Stimulated activated CD8-positive, alpha-beta memory T cell treated with anti-CD3 and anti-CD28 coated beads, Interleukin-7, amount 100 ng/mL, for 1 hour (primary cell): ENCODE data around the gene GPR25.
A peak's percentile ranks its signal among the peaks of the same experiment; 100 is the strongest.

Source experiments
- DNase-seq, 2 donors: peaks; one replicate each; pipeline ENCODE4 v3.0.0-alpha.2; 2020; ENCODE audit warnings: low read depth in 2 of 2

The GPR25 gene

DNA sequence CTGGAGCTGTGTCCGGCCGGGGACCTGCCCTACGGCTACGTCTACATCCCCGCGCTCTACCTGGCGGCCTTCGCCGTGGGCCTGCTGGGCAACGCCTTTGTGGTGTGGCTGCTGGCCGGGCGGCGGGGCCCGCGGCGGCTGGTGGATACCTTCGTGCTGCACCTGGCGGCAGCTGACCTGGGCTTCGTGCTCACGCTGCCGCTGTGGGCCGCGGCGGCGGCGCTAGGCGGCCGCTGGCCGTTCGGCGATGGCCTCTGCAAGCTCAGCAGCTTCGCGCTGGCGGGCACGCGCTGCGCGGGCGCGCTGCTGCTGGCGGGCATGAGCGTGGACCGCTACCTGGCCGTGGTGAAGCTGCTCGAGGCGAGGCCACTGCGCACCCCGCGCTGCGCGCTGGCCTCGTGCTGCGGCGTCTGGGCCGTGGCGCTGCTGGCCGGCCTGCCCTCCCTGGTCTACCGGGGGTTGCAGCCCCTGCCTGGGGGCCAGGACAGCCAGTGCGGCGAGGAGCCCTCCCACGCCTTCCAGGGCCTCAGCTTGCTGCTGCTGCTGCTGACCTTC, 412 bp downstream of the GPR25 start:
- DNase-seq: no peak

DNA sequence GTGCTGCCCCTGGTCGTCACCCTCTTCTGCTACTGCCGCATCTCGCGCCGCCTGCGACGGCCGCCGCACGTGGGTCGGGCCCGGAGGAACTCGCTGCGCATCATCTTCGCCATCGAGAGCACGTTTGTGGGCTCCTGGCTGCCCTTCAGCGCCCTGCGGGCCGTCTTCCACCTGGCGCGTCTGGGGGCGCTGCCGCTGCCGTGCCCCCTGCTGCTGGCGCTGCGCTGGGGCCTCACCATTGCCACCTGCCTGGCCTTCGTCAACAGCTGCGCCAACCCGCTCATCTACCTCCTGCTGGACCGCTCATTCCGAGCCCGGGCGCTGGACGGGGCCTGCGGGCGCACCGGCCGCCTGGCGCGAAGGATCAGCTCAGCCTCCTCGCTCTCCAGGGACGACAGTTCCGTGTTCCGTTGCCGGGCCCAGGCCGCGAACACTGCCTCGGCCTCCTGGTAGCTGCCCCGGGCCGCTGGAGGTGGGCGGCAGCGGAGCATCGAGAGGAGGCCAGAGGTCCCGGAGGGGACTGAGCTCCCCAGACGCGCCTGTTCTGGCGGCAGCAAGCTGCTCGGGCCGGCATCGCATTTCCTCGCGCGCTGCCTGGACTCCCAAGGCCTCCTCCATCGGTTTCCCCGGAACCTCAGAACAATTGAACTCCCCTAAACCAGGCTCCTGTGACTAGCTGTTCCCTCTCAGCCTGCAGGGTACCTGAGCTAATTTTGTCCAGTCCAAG, 1.1 kb downstream of the GPR25 start:
- no peak for DNase-seq

DNA sequence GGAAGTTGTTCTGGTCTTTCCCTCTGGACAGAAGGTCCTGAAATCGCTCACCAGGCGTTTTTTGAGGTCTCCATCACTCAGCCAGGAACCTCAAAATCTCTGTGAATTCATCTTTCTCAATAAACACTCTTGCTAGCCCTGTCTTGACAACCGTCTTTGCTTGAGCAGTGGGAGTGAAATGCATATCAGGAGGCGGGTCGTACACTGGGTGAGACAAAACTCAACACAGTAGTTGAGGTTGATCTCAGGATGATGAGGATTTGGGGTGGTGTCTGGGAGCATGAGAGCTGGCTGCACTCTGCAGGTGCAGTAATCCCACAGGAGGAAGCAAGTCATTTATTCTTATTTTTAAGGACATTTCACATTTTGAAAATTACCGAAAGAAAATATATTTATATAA, 1.9 kb downstream of the GPR25 start:
- DNase-seq: no peak

DNA sequence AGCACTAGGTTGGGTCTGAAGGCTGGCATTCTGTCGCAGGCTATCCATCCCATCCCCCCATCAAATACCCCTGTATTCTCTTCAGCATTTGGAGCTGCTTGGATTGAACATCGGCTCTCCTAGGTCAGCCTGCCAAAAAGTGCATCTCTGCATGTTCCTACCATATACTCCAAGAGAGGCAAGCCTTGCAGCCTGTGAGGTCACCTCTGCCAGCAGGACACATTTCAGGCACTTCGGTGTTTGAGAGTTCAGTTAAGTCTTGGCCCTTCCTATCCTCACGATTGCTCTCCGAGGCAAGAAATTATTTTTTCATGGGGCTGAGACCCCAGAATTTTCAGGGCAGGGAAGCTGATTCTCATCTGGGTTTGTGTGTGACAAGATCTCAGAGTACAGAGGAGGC, 2.6 kb downstream of the GPR25 start:
- DNase-seq: no peak

DNA sequence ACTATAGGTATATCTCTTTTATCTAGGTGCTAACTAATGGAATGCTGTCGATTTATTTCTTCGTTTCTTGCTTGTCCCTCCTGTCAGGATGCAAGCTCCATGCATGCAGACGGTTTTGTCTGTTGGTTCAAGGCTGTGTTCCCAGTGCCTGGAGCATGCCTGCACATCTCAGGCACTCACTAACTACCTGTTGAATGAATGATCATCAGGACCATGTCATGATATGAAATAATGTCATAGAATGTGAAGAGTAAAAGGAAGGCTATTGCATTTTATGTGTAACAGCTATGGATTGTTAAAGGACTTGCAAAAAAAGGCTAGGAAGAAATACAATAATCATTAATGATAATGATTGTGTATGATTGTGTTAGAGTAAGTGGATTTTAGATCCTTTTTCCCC, 4.2 kb downstream of the GPR25 start:
- DNase-seq: no peak

DNA sequence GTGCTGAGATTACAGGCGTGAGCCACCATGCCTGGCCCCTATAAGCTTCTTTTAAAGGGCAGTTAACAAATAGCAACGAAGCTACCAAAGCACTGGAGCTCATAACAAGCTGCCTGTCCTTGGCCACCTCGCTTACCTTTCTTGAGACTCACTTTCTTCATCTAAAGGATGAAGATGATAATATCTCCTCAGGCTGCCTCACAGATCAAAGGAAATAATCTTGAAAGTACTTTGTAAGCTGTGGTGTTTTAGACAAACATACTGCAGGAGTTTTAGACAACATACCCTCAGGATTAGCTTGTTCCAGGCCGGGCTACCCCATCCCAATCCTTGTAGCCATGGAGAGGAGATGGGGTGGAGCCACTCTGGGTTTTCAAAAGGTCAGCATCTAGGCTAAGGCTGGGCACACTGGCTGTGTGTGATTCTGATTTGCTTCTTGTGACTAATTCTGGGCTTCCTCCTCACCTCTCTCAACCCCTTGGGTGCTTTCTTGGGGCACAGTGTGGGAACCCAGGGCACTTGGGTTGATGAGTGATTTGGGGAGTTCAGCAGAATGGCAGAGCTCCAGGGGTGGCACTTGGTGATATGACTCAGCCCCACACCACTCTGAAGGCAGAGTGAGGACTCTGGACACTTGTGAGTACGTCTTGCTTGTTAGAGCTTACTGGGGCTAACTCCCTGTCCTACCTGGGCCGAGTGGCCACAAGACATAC, 5.2 kb downstream of the GPR25 start:
- no peak for DNase-seq

DNA sequence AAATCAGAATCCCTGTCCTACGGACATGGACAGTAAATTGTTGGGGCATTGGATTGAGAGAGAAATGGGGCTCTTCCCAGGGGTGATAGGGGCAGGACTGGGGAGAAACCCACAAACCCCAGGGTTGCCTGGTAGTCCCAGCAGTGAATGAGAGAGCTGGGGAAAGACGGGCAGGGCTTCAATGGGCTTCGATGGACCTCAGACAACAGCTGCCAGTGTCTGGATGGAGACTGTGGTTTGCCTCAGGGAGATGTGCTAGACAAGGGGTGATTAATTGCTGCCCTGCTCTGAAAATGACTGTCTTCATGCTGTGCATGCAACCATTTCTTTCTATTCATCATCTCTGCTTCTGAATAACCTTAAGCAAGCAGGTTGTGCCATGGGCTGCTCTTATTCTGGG, 7.4 kb downstream of the GPR25 start:
- DNase-seq: no peak

DNA sequence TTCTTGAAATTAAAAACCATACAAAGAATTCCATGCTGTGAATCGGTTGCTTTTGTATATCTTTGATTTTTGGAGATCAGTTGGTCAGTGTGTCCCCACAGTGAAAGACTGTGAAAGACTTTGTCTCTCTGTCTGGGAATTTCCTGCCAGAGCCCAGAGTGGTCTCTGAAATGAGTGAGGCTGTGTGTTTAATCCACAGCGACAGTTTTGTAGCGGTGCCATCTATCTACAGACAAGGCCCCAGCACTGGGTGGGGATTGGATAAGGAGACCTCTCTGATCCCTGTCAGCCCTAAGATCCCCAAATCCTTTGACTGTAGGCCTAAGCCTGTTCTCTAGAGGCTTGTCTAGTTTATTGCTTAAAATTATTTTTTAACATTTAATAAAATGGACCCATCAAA, 10.3 kb downstream of the GPR25 start:
- no peak for DNase-seq

DNA sequence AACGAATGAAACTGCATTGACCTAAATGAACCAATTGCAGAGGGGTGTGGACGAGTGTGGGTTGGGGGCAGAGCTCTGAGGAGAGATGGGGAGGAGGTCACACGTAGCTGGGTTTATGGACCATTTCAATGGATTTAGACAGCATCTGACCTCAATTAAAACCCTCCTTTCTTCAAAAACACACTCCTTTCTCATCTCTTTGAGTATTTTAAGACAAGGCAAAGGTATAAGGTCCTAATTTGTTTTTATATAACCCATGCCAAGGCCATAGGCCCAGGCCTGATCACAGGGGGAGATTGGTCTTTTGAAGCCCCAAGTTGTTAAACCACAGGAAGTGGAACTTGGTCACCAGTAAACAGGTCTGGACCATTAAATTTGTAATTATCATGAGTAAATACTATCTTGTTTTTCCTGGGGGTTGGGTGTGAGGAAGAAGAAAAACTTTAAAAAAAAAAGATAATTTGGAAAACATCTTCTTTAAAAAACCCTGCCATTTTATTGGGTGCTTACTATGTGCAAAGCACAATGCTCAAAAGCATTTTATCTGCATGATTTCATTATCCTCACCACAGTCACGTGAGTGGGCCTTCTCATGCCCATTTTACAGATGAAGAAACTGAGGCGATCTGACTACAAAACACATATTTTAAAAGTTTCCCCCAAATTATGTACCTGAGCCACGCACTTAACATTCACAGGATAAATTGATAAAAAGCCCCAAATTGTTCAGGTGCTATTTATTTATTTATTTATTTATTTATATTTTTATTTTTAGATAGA, 13.0 kb downstream of the GPR25 start:
- no peak for DNase-seq

DNA sequence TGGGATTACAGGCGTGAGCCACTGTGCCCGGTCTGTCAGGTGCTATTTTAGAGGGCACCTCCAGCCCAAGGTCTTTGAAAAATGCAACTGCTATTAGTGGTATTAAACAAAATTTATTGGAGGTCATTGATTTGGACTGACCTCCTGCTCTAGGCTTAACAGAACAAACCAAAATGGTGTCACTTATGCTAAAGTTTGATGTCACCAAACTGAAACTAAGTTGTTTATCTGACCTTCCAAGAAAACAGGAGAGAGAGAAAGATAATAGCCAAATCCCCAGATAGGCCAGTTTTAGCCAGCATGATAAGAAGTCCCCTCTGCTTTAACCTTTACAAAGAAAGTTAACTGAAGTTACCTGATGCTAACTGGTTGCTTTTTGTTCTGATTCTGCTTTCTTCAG, 13.8 kb downstream of the GPR25 start:
- DNase-seq: no peak

DNA sequence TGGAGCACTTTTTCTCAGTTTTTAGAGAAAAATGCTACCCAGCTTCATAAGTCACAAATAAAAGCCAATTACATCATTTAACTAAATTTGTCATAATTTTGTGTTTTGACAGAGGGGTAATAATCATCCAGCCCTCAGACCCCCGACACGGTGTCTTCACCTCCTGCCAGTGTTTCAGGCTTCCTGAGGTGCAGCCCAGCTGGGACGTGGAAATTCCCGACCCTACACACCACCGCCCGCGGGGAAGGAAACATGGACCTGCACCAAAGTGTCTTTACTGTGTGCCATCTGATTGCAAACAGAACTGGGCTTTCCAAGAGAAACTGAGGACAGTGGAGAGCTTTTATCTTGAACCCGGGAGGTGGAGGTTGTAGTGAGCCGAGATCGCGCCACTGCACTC, 14.3 kb downstream of the GPR25 start:
- DNase-seq: no peak

DNA sequence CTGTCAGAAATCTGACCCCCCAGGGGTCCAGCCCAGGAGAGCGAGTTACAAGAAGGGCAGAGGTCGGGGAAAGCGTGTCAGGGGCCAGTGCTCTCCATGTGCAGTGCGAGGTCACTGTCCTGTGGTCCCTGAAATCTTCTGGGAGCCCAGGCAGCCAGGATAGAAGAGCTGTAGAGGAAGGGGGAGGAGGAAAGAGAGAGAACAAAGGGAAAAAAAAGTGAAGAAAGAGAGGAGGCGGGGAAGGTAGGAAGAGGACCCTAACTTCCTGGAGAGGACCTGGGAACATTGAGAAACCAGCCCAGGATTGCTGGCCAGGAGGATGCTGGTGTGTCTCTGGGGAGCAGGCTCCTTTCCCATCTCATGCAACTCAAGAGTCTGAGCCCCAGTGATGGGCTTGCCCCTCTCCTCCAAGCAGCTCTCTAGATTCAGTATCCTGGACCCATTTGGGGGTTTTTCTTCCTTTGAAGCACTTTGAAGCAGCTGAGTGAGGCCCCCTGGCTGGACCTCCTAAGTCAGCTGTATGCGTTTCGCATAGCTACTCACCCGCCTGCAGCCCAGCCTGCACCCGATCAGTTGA, 15.1 kb downstream of the GPR25 start:
- DNase-seq: no peak

DNA sequence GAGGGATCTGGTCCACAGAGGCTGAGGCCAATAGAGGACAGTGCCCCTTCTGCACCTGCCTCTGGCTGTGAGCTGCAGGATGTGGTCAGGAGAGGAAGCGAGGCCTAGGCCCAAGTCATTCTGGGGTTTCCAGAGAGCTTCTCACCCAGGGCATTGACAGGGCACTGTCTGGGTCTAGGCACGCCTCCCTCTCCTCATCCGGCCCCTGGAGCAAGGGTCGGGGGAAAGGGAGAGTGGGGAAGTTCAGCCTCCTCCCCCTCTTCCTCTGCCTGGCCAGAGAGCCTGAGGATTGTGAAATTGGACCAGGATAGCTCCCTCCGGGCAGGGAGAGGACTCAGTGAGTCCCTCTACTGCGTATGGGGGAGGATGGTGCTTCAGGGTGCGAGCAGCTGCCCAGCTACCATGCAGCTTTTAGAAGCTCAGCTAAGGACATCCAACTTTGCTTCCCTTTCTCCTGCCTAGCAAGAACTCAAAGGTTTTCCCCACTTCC, 15.6 kb downstream of the GPR25 start:
- DNase-seq: peak; percentile 23 to 47

DNA sequence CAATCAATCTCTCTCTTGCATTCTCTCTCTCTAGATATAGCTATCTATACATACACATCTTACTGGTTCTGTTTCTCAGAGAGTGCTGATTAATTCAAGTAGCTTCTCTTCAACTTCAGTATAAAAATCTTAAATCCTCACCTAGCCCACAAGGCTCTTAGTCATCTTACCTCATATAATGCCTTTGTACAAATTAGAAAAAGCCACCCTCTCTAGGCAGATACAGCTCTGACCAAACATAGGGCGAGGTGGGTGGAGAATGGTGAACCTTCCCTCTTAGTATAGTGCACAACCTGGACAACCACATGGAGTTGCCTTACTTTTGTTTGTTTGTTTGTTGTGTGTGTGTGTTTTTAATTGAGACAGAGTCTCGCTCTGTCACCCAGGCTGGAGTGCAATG, 16.8 kb downstream of the GPR25 start:
- DNase-seq: no peak

DNA sequence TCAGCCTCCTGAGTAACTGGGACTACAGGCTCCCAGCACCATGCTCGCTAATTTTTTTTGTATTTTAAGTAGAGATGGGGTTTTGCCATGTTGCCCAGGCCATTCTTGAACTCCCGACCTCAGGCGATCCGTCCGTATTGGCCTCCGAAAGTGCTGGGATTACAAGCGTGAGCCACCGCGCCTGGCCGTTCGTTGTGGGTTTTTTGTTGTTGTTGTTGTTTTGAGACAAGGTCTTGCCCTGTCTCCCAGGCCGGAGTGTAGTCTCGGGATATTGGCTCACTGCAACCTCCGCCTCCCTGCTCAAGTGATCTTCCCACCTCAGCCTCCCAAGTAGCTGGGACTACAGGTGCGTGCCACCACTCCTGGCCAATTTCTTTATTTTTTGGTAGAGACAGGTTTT, 17.2 kb downstream of the GPR25 start:
- DNase-seq: no peak

DNA sequence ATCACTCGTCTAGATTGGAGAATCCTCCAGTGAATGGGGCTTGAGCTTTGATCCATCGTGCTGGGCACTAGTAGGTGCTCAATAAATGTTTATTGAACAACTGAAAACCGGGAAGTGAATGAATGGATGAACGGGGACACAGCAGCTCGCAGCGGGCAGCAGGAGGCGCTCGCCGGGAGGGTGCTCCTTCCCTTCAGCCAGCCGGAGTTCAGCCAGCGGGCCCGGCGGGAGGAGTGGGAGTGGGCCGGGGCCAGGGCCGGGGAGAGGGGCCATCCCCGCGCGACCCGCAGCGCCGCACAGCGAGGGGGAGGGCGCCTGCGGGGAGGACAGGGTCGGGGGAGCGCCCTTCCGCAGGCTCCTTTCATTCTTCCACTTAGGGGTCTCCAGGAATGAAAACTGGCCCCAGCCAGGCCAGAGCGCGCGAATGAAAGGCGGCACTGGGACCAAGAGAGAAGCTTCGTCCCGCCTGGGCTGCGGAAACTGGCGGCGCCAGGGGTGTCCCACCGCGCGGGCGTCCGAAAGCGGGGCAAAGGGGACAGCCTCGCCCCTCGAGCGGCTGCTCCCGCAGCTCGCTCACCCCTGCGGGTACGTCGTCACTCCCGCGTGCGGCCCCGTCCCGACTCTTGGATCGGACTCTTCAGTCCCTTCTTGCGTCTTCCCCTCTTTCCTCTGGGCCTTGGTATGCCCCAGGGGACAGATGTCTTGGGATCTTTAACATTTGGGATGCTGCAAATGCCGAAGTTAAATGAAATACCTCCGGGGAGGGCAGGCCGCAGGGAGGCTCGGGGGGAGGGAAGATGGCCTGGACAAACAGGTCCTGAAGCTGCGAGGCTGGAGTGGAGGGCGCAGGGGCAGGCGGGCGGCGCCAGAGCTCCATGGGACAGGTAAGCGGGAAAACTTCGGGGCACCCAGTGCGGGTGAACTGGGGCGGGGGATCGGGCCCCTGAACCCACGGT, 18.3 kb downstream of the GPR25 start:
- DNase-seq: no peak

DNA sequence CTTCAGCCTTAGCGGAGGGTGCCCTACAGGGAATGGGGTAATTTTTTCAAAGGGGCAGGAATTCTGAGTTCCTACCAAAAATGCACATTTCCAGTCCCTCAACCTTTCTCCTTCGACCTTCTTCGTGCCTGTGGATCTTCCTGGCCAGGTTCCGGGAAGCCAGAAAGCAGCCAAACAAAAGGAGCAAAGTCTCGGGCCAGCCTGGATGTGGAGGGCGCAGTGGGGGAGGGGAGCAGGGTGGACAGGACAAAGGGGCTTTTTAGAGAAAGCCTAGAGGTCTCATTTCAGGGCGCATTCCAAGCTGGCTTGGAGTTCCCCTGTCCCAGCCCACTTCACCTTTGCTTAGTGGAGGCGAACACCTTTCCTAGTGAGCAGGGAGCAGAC, 19.0 kb downstream of the GPR25 start:
- no peak for DNase-seq

DNA sequence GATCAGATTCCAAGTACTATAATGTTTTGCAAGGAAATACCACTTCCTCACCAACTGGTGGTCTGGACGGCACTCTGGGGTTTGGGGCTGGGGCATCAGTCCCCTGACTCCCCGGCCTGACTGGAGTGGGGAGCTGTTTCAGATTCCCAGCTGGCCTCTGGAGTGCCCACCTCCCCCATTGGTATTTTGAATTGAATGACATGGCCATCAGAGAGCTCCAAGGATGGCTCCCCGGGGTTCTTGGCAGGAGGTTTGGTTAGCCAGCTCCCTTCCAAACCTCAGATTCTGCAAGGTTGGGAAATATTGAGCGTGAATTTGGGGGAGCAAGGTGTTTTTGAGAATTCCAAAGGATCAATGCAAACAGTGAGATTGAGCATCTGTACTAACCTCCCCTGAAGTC, 19.8 kb downstream of the GPR25 start:
- no peak for DNase-seq

DNA sequence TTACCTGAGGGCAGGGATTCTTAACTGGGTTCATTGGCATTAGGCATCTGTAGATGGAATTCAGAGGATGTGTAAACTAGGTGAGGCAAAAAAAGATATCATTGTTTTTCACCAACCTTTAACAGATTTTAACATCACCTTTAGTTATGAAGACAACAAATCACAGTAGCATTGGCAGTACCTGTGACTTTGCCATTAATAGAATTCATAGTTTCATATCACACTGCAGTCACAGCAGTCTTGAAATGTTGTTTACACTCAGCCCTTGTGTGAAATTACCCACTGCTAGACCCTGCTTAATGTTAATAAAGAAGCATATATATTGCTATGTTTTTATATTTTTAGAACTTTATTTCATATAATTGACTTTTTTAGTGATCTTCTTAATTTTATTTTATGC, 20.2 kb downstream of the GPR25 start:
- DNase-seq: no peak

DNA sequence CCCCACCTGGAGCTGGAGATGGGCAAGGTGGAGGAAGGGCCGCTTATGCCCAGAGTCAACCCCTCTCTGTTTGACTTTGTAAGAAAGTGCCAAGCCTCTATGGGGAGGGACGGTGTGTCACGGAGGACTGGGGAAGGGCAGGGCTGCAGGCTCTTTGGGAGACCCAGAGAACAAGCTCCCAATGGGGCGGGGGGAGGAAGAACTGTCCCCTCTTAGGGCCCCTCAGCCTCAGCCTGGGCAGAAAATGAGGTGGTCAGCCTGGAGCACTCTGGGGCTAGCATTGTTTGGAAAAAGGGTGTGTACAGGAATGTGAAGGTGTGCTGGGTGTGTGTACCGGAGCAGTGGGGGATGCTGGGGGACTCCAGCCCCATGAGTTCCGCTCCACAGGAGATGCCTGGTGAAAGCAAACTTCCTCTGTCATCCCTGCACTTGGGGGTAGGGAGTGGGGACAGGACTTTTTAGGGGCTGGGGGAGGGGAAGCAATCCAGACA, 20.7 kb downstream of the GPR25 start:
- no peak for DNase-seq
